ENCODE data around the gene SPEG.
"Not testable (repeated sequence)": the region's sequence is repeated elsewhere in the genome, so short reads cannot be mapped to it uniquely, and the experiment has no call there.

Gene SPEG

DNA sequence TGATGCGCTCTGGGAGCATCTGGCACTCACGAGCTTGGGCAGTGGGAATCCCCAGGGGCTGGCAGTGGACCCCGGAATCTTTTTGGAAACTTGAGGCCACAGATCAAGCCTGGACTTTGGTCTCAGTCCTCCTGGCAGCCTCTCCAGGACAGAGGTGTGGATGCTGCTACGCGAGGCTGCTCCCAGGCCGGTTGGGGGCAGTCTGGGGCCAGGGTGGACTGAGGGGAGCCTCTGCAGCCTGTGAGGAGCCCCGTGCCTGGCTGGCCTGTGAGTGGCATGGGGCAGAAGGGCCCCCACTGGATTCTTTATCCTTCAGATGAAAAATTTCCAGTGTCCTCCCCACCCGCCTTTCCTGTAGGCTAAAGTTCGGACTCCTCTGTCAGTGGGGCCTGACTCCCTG lies 29.2 kb upstream of the SPEG start:
- no peak for DNase-seq

DNA sequence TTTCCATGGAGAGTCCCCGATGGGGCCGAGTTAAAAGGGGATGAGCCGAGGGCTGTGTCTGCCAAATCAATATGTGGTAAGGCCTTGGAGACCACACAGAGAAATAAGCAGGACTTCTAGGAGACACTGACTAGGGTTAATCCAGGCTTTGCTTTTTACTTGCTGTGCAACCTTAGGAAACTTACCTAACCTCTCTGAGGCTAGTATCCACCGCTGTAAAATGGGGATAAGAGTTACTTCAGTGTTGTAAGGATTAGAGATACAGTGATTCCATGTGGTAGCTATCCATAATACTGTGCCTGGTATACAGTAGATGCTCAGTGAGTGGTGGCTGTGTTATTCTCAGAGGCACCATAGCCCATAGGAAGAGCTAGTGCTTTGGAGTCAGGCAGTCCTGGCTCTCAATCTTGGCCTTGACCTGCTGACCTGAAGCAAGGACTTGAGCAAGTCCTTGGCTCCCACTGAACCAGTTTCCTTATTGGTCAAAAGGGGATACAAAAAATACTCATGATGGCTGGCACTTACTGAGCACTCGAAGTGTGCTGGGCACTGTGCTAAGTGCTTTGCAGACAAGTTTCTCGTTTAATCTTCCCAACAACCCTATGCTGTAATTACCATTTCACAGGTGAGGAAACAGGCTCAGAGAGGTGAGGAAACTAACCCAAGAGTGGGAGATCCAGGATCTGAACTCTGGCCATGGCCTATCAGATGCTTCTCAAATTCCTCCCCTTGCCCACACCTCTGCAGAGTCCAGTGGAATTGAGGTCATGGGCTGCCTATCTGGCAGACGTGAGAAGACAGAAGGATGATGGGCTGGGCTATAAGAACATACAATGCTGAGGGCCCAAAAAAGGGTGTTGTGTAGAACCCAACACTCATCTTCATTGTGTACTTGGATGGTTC lies 28.4 kb upstream of the SPEG start:
- no peak for DNase-seq

DNA sequence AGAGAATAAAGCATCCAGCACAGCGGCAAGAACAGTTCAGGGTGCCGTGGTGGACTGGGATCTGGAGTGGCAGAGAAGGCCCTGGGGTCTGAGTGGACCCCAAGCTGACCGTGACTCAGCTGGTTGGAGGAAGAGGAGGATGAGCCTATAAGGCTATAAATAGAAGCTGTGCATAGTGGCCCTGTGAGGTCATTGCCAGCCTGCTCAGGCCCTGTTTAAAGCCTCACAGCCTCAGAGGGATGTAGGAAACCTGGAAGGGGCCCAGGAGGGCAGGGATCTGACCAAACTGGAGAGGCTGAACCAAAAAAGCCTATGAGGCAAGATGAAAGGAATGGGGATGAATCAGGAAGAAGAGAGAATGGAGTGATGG lies 27.8 kb upstream of the SPEG start:
- no peak for DNase-seq

DNA sequence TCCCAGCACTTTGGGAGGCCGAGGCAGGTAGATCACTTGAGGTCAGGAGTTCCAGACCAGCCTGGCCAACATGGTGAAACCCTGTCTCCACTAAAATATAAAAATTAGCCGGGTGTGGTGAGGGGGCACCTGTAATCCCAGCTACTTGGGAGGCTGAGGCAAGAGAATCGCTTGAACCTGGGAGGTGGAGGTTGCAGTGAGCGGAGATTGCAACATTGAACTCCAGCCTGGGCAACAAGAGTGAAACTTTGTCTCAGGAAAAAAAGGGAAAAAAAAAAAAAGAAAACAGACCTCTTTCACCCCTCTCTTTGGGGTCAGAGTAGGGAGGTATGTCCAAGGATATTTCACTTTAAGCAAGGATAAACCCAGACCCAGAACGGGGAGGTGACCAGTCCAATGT lies 27.3 kb upstream of the SPEG start:
- not testable (repeated sequence) for DNase-seq

DNA sequence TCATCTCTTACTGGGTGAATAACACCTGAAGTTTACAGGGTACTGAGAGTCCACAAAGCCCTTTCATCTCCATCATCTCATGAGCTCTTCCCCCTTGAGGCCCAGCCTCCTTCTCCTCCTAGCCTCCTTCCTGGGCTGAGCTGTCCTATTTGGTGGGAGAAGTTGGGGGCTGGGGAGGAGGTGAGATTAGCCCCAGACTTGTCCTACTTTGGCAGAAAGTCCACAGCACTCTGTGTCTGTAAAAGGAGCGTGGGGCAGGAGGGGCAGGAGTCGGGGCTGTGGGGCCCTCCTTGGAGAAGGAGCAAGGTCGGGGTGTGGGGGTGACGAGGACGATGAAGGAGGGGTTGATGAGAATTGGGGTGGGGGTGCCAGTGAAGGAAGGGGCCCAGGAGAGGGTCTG lies 26.4 kb upstream of the SPEG start:
- no peak for DNase-seq

DNA sequence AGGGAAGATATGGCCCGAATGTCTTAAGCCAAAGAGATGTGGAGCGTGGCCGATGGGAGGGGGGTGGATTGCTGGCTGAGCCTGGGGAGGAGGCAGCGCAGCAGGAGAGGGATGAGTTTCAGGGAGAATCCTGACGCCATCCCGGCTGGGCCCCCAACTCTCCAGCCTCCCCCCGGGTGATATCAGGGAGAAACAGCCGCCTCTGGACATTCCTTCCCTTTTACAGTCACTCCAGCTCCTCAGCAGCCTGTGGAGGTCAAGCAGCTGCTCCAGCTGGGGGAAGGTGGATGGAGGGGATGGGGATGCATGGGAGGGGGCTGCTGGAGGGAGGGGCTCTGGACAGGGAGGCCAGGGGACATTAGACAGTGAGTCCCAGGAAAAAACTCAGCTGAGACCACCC lies 26.0 kb upstream of the SPEG start:
- no peak for DNase-seq

DNA sequence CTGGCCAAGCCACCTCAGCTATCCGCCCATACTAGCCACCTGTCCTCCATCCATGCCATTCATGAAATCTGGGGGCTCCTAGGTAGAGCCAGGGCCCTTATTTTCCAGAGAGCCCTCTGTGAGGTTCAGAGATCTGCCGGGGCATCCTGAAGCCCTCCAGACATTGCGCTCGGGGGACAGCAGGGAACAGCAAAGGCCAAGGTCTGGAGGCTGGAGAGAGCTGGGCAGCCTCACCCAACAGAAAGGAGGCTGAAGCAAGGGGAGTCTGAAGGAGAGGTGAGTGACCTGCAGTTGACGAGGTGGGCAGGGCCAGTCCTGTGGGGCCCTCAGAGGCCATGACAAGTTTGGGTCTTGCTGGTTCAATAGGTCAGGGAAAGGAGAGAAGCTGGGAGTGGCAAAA lies 25.0 kb upstream of the SPEG start:
- DNase-seq, result no peak

DNA sequence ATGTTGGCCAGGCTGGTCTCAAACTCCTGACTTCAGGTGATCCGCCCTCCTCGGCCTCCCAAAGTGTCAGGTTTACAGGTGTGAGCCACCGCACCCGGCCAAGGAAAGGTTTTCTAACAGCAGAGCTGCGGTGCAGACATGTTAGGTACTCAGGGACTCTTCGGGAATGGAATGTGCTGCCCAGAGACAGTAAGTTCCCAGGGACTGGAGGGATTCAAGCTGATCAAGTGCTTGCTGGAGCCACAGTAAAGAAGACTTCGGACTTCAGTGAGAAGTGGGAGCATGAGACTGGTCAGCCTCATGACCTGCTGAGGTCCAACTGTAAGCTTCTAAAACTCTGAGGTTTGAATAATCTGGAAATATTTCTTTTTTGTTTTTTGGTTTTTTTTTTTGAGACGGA lies 24.3 kb upstream of the SPEG start:
- no peak for DNase-seq

DNA sequence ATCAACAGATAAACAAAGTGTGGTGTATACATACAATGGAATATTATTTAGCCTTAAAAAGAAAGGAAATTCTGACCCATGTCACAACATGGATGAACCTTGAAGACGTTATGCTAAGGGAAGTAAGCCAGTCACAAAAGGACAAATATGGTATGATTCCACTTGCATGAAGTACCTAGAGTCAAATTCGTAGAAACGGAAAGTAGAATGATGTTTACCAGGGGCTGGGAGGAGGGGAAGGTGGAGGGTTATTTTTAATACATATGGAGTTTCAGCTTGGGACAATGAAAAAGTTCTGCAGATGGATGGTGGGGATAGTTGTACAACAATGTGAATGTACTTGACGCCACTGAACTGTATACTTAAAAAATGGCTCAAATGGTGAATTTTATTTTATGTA lies 19.8 kb upstream of the SPEG start:
- DNase-seq, result no peak

DNA sequence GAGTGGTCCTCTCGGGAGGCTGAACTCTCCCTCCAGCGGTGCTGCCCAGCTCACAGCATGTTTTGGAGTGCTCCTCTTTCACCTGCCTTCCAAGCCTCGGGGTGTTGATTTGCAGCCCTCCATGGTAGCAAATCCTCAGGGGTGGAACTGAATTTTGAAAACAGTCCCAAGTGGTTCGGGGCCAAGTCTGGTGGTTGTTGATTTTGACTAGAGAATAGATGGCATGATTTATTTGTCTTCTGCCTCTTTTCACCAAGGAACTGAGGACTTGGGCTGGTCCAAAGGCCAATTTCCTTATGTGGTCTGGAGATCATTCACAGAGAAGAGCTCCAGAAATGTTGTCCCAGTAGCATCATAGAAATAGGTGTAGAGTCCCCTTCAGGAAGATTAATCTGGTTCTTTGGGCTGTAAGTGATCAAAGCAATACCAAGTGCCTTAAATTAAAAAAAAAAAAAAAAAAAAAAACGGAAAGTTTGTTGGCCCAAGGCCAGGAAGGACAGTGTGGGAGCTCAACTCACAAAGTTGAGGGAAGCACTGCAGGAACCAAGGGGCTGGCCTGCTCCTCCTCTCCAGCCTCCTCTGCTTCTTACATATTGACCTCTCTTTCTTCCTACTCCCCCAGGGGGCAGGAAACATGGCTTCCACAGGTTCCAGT lies 18.9 kb upstream of the SPEG start:
- no peak for DNase-seq

DNA sequence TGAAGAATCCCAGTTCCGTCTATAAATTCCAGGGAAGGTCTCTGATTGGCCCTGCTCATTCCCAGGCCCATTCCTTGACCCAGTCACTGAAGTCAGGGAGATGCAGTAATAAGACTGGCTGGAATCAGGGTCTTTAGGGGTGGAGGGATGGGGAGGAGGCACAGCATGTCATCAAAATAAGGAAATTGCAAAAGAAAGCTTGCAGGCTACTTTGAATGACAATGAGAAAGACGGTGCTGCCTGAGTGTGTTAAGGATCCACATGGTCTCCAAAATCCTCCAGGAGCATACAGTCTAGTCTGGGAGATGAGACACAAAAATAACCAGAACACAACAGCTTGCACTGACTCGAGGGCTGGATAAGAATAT lies 18.4 kb upstream of the SPEG start:
- DNase-seq, result no peak

DNA sequence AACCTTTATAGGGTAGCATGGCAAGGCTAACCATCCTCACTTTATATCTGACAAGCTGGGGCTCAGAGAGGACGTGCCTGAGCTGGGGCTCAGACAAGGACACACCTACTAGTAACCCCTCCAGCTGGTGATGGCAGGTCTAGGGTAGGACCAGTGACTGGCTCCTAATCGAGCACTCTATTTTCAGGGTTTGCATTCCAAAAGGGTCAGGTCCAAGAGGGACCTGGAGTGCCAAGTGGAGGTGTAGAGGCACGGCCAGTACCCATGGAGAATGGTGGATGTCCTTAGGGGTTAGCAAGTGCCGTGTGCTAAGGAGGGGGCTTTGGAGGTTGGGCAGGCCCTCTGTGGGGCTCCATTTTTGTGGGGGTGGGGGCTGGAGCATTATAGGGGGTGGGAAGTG lies 17.7 kb upstream of the SPEG start:
- no peak for DNase-seq

DNA sequence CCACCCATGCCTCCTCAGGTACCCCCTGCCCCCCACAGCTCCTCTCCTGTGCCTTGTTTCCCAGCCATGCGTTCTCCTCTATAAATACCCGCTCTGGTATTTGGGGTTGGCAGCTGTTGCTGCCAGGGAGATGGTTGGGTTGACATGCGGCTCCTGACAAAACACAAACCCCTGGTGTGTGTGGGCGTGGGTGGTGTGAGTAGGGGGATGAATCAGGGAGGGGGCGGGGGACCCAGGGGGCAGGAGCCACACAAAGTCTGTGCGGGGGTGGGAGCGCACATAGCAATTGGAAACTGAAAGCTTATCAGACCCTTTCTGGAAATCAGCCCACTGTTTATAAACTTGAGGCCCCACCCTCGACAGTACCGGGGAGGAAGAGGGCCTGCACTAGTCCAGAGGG lies 17.3 kb upstream of the SPEG start:
- DNase-seq, result no peak

DNA sequence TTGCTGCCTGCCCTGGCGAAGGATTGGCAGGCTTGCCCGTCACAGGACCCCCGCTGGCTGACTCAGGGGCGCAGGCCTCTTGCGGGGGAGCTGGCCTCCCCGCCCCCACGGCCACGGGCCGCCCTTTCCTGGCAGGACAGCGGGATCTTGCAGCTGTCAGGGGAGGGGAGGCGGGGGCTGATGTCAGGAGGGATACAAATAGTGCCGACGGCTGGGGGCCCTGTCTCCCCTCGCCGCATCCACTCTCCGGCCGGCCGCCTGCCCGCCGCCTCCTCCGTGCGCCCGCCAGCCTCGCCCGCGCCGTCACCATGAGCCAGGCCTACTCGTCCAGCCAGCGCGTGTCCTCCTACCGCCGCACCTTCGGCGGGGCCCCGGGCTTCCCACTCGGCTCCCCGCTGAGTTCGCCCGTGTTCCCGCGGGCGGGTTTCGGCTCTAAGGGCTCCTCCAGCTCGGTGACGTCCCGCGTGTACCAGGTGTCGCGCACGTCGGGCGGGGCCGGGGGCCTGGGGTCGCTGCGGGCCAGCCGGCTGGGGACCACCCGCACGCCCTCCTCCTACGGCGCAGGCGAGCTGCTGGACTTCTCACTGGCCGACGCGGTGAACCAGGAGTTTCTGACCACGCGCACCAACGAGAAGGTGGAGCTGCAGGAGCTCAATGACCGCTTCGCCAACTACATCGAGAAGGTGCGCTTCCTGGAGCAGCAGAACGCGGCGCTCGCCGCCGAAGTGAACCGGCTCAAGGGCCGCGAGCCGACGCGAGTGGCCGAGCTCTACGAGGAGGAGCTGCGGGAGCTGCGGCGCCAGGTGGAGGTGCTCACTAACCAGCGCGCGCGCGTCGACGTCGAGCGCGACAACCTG lies 16.3 kb upstream of the SPEG start, which contains the start of gene DES:
DES (plus strand) TSS at position 223 of the 857 bp plus-strand sequence; CDS start at position 309, 86 bp downstream.
- DNase-seq, result no peak

DNA sequence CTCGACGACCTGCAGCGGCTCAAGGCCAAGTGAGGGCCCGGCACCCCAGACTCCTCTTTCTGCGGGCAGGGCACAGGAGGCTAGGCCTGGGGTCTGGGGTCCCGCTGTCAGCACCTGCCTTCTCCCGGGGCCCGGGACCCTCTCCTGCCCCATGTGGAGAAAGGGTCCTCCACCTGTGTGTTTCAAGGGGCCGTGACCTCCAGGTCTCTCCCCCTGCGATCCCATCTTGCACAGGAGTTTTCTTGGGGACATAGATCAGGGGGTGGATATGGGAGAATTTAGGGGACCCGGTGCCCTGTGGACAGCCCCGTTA lies 15.7 kb upstream of the SPEG start:
- DNase-seq, result no peak

DNA sequence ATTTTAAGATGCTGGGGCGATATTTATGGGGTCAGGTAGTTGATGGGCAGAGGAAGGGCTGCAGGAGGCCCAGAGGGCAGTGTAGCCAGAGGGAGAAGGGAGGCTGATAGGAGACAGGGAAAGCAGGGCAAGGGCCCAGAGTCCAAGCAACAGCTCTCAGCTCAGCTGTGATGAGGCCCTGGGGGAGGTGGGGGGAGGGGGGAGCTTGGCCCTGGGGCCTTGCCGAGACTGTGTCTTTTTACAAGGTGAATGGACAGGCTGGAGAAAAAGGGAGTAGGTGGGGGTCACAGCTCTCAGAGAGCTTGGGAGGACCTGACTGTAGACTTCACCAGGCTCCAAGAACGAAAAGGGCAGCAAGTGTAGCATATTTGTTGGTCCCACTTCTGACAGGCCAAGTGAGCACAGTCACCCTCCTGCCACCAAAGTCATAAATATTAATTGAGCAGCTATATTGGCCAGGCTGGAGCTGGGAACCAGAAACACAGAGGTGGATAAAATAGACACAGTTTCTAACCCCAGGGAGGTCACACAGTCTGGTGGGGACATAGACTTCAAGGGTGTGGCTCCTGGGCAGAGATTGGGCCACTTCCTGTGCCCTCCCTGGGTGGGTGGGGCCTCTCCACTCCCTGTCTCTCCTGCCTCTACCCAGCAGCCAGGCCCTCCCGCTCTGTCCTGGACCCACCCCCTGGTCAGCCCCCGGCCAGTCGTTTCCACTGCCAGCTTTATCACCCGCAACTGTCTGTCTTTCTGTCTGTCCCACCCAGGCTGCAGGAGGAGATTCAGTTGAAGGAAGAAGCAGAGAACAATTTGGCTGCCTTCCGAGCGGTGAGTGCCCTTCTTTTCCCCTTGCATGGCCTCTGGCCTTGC lies 15.1 kb upstream of the SPEG start:
- no peak for DNase-seq

DNA sequence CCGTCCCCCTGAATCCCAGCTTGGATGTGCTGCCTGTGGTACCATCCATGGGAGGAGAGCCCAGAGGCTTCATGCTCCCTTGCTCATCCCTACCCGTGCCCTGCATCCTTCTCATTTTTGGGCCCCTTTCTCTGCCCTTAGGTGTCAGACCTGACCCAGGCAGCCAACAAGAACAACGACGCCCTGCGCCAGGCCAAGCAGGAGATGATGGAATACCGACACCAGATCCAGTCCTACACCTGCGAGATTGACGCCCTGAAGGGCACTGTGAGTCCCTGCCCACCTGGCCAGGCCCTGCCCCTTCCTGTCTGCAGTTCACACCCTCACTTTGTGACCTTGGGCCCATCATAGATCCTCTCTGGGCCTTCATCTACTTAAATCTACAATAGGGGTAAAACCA lies 14.0 kb upstream of the SPEG start:
- no peak for DNase-seq

DNA sequence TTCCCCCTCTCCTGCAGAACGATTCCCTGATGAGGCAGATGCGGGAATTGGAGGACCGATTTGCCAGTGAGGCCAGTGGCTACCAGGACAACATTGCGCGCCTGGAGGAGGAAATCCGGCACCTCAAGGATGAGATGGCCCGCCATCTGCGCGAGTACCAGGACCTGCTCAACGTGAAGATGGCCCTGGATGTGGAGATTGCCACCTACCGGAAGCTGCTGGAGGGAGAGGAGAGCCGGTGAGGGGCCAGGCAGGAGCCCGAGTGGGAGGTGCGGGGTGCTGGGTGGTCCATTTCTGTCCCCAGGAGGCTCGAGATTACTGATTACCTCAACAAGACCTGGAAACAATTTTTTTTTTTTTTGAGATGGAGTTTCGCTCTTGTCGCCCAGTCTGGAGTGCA lies 13.3 kb upstream of the SPEG start:
- no peak for DNase-seq

DNA sequence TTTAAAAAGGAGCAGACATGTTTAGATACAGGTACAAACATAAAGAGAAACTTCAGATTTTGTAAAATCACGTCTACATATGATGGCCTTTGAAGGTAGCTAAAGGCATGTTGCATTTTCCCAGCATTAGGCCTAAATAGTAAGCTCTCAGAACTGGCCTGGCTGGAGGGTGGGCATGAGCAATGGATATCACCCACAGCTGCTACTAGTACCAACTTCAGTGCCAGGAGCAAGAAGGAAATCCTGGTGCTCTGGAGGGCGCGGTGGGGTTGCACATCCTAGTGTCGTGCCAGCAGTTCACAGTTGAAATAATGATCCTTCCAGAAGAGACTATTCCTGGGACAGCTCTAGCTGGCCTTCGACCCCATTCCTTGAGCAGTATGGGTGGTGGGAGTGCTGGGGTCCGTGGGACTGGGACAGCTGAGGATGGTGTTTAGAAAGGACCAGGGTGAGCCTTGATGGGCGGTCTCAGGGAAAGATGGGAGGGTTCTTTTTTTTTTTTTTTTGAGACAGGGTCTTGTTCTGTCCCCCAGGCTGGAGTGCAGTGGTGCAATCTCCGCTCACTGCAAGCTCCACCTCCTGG lies 11.6 kb upstream of the SPEG start:
- DNase-seq, result no peak

DNA sequence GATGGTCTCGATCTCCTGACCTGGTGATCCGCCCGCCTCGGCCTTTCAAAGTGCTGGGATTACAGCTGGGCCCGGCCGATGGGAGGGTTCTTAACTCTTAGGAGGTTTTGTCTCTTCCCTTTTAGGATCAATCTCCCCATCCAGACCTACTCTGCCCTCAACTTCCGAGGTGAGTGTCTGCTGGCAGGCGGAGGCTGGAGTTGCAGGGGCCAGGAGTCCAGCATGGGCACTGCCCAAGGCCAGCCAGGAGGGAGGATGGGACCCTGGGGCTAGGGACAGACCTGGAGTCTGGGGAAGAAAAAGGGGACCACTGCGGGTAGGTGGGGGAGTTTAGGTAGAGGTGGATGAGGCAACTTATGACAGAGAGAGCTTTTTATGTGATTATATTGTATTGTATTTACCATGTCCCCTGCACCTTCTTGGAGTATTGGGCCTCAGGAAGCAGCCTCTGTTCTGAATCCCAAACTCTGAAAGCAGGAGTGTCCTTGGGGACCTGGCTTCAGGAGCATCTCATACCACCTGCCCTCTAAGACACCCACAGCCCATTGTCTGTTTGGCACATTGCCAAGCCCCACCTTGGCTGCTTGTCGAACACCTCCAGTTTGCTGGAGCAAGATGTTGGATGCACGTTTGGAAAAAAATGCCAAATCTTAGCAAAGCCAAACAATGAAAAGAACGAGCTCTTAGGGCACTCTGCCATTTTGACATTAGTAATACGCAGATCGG lies 10.8 kb upstream of the SPEG start:
- no peak for DNase-seq

DNA sequence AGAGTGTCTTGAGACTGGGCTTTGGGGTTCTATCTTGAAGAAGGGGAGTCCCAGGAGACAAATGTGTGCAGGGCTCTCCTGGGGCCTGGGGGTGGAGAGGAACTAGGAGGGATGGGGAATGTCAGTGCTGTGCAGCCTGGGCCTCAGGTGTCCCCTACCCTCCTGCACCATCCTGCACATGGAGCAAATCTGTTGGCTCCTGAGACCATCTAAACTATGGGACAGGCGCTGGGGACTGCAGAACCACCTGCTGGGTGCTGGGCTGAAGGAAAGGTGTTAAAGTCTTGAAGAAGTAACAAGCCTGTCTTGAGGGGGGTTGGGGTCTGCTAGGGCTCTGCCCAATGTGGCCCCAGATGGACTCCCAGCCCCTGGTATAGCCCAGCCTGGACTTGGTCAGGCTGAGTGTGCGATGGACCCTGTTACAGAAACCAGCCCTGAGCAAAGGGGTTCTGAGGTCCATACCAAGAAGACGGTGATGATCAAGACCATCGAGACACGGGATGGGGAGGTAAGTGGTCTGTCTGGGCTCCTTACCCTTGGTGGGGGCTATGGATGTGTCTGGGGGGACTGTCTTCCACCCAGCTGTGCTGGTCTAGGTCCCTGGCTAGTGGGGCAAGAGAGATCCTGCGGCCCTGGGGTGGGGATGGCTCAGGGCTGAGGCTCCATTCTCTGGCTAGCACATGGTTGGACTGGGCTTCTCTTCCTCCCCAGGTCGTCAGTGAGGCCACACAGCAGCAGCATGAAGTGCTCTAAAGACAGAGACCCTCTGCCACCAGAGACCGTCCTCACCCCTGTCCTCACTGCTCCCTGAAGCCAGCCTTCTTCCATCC lies 9.2 kb upstream of the SPEG start:
- DNase-seq, result no peak

Measured in NCI-H1930 (cell line).